Activated naive CD8-positive, alpha-beta T cell treated with anti-CD3 and anti-CD28 coated beads, Interleukin-2, amount 10 ng/mL, durations not matched to agents 7 days and 5 days (primary cell): ENCODE data around the gene A1BG. TPM values are rescaled to one million over a fixed set of nuclear protein-coding genes. Genes with fewer than 3 reads are reported as not detected.

Experiments used
- ATAC-seq: fragments of 150-1000 bp; cut with Tn5 transposase; one replicate; pipeline ENCODE4 v1.10.0; 2021; ENCODE audit warnings: low read depth, moderate library complexity
- POLR2A ChIA-PET: fragments of 350-600 bp; sonication (Branson Sonifier 250); formaldehyde crosslinking; loops from one replicate; lab custom pipeline; 2021; ENCODE audit warnings: antibody characterized with exemption; lab: Charles Lee
- DNase-seq: peaks from one replicate; pipeline ENCODE4 v3.0.0; 2021
- H3K27ac Mint-ChIP-seq: one replicate; pipeline ENCODE4 v1.8.0; 2022; ENCODE audit warnings: mild to moderate bottlenecking, mixed read lengths
- H3K27me3 Mint-ChIP-seq: one replicate; pipeline ENCODE4 v1.8.0; 2022; ENCODE audit warnings: mild to moderate bottlenecking, moderate library complexity, mixed read lengths
- H3K36me3 Mint-ChIP-seq: one replicate; pipeline ENCODE4 v1.8.0; 2021; ENCODE audit warnings: mild to moderate bottlenecking, mixed read lengths
- H3K4me1 Mint-ChIP-seq: one replicate; pipeline ENCODE4 v1.8.0; 2021; ENCODE audit warnings: mixed read lengths
- H3K4me3 Mint-ChIP-seq: one replicate; pipeline ENCODE4 v1.8.0; 2022; ENCODE audit warnings: mild to moderate bottlenecking, moderate library complexity, mixed read lengths
- H3K9me3 Mint-ChIP-seq: one replicate; pipeline ENCODE4 v1.8.0; 2021; ENCODE audit warnings: mixed read lengths
- total RNA-seq, 2 experiments: library from RNA; stranded (reverse); gene quantifications; one replicate each; pipeline ENCODE4 v1.2.3, GENCODE V29; 2021

Gene A1BG
- total RNA-seq, 2 experiments from 2014 or later: 21.0 to 22.8 TPM

DNA sequence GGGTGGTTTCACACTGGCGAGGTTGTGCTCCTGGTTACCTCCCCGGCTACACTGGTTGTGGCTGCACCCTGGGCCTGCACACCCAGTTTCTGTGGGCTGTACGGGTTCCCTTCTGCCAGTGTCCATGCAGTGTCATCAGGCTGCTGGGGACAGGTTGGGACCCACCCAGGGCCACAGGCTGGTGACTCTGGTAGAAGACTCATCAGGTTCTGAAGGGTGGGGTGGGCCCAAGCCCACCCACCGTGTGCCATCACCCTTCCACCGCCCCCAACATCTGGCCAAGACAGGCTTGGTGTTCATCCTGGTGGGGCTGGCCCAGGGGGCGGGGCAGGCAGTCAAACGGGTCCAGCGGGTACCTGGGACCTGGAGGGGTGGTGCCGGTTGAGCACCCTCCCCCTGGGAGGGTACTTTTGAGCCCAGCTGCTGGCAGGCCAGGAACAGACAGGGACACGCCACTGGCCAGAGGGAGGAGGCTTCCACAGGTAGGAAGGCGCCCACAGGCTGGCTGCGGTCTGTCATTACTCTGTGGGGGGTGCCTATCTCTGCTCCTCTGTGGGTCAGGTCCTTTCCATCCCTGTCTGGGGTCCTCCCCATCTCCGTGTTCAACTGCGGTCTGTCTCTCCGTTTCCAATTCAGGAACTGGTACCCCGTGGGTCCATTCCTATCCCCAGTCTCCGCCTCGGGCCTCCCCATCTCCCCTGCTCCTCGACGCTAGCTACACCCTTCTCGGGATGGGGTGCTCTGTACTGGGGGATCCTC, 42.1 kb upstream of the A1BG start, which contains the start of gene RNF225:
TSS of gene RNF225 (plus strand) at position 437 of the 759 bp plus-strand sequence. CDS start 434 bp downstream, outside the sequence.
- DNase-seq: no peak
- no peak within 1 kb of the TSS for H3K27ac Mint-ChIP-seq
- no peaks in the 10 kb centered on the region for H3K9me3 Mint-ChIP-seq
- peaks cover 26% of the 10 kb centered on the region for H3K36me3 Mint-ChIP-seq
- ATAC-seq: no peak
- POLR2A ChIA-PET: interaction anchor here (0.6 to 1.0 kb wide), 3 partner anchors 8 to 81 kb away, joined by 3 to 7 read pairs (median 3); partner anchors contain the start of genes RPS5, ZNF446 and ZNF497
- H3K27me3 Mint-ChIP-seq: peaks cover 9% of the 10 kb centered on the region
- H3K4me3 Mint-ChIP-seq: no peak within 1 kb of the TSS
- peaks cover 17% of the 10 kb centered on the region for H3K4me1 Mint-ChIP-seq

DNA sequence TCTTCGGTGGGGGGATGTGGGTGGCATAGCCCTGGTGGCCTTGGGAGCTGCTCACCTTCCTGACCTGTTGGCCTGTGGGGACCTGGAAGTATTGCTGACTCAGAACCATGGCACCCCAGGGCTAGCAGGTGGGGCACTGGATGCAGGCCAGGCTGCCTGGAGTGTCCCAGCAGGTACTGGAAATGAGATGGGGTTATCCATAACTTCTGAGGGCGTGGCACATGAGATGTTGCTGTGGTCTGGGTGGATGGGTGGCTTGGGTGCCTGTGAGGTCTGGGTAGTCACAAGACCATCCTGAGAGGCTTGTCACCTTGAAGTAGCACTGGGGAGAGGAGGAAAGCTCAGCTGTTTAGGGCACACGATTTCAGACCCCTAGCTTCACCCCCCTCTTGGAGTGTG, 41.5 kb upstream of the A1BG start:
- POLR2A ChIA-PET: no interaction called here
- peaks cover 28% of the 10 kb centered on the region for H3K36me3 Mint-ChIP-seq
- H3K4me1 Mint-ChIP-seq: peaks cover 18% of the 10 kb centered on the region
- DNase-seq: no peak
- H3K4me3 Mint-ChIP-seq: no peak overlapping the region
- no peak overlapping the region for H3K27ac Mint-ChIP-seq
- H3K9me3 Mint-ChIP-seq: no peaks in the 10 kb centered on the region
- ATAC-seq: no peak
- H3K27me3 Mint-ChIP-seq: peaks cover 9% of the 10 kb centered on the region

DNA sequence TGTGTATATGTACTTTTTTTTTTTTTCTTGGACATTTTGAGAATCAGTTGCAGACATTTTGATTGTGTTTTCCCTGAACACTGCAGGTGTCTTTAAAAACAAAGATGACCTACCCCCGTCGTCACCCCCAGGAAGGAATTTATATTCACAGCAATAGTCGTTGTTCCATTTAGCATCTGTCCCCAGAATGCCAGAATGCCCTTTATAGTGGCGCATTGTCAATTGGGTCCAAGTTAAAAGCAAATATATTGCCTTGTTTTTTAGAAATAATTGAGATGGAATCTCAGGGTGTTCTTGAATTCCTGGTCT, 40.4 kb upstream of the A1BG start:
- ATAC-seq: no peak
- no peaks in the 10 kb centered on the region for H3K9me3 Mint-ChIP-seq
- DNase-seq: no peak
- peaks cover 34% of the 10 kb centered on the region for H3K36me3 Mint-ChIP-seq
- H3K4me3 Mint-ChIP-seq: no peak overlapping the region
- POLR2A ChIA-PET: no interaction called here
- peaks cover 24% of the 10 kb centered on the region for H3K4me1 Mint-ChIP-seq
- no peak overlapping the region for H3K27ac Mint-ChIP-seq
- peaks cover 9% of the 10 kb centered on the region for H3K27me3 Mint-ChIP-seq

DNA sequence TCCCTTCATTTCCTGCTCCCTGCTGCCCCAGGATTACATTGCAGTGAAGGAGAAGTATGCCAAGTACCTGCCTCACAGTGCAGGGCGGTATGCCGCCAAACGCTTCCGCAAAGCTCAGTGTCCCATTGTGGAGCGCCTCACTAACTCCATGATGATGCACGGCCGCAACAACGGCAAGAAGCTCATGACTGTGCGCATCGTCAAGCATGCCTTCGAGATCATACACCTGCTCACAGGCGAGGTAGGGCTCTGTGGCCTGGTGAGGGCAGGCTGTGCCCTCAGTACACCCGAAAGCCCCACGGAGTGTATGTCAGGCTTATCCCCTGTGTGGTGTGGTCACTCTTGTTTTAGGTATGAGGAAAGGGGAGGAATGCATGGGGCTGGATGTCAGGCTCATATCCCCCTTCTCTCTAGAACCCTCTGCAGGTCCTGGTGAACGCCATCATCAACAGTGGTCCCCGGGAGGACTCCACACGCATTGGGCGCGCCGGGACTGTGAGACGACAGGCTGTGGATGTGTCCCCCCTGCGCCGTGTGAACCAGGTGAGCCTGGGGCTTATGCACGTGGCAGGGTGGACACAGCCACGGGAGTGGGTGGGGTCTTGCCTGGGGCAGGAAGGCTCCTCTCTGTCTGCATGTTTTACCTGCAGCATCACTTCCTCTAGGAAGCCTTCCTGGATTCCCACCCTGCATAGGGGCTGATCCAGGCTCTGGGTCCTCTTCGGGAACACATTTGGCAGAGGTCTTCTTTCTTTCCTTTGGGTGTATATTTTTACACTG, 39.8 kb upstream of the A1BG start:
- no peak overlapping the region for H3K27ac Mint-ChIP-seq
- no peak overlapping the region for H3K4me3 Mint-ChIP-seq
- no peaks in the 10 kb centered on the region for H3K9me3 Mint-ChIP-seq
- ATAC-seq: no peak
- peaks cover 5% of the 10 kb centered on the region for H3K27me3 Mint-ChIP-seq
- H3K4me1 Mint-ChIP-seq: peaks cover 26% of the 10 kb centered on the region
- DNase-seq: no peak
- POLR2A ChIA-PET: interaction anchor here (1.0 kb wide), 1 partner anchor 12 kb away, joined by 3 read pairs; the partner anchor contains the start of gene ZNF837
- H3K36me3 Mint-ChIP-seq: peaks cover 34% of the 10 kb centered on the region

DNA sequence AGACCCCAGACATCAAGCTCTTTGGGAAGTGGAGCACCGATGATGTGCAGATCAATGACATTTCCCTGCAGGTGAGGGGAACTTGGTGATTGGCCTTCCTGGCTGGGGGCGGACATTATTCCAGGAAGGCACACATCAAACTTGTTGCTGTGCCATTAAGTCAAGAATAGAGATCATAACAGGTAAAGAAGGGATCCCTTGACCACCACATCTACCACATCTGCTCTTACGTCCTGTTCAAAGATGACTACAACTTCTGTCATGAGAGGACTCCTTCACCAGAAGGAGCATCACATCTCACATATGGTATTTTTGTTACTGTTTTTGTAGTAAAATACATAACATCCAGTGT, 34.9 kb upstream of the A1BG start:
- POLR2A ChIA-PET: interaction anchor here (1.8 kb wide), 1 partner anchor 42 kb away, joined by 5 read pairs; no protein-coding TSS in a partner anchor
- DNase-seq (no peak), ATAC-seq (no peak)
- Mint-ChIP-seq H3K9me3 (no peaks in the 10 kb centered on the region), H3K27ac (peak overlapping the region; percentile 96), H3K4me1 (peaks cover 32% of the 10 kb centered on the region), H3K4me3 (peak overlapping the region; percentile 96), H3K27me3 (no peaks in the 10 kb centered on the region), H3K36me3 (peaks cover 23% of the 10 kb centered on the region)

DNA sequence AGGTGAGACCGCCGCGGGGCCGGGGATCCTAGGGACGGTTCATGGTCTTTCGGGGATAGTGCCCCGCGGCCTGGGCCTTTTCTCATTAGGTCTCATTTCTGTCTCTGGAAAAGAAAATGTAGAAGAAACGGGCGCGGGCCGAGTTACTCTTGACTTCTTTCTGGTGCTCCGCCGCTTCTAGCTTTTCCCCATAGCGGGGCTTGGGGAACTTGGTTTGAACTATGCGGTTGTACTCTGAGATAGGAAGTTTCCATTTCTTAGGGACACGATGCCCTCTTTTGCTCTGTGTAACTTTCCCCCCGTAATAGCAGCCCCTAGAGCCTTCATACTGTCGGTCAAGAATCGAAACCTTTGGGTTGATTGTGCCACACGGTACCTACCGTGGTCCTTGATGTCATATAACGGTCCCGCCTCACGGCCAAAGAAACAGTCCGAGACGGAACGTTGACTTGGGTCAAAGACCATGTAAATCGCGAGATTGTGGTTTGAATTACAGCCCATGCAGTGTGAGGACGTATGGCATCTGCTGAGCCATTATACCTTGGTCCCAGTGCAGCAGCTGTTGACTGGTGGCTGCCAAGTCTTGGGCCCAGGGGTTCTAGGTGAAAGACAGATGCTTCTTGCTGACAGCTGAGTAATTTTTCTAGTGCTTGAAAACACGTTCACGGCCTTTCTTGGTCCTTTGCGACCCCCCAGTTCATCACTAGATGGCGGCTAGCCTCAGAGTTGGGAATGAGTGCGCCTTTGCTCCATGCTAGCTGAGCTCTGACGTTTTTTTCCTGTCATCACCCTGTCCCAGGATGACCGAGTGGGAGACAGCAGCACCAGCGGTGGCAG, 34.3 kb upstream of the A1BG start:
- H3K9me3 Mint-ChIP-seq: no peaks in the 10 kb centered on the region
- ATAC-seq: no peak
- peaks cover 29% of the 10 kb centered on the region for H3K4me1 Mint-ChIP-seq
- peak overlapping the region; percentile 96 for H3K27ac Mint-ChIP-seq
- peak overlapping the region; percentile 96 for H3K4me3 Mint-ChIP-seq
- peaks cover 18% of the 10 kb centered on the region for H3K36me3 Mint-ChIP-seq
- POLR2A ChIA-PET: interaction anchor here (0.5 to 3.0 kb wide), 4 partner anchors 8 to 70 kb away, joined by 3 to 20 read pairs (median 6); partner anchors contain the start of genes RNF225 and ZNF497
- H3K27me3 Mint-ChIP-seq: no peaks in the 10 kb centered on the region
- DNase-seq: no peak

DNA sequence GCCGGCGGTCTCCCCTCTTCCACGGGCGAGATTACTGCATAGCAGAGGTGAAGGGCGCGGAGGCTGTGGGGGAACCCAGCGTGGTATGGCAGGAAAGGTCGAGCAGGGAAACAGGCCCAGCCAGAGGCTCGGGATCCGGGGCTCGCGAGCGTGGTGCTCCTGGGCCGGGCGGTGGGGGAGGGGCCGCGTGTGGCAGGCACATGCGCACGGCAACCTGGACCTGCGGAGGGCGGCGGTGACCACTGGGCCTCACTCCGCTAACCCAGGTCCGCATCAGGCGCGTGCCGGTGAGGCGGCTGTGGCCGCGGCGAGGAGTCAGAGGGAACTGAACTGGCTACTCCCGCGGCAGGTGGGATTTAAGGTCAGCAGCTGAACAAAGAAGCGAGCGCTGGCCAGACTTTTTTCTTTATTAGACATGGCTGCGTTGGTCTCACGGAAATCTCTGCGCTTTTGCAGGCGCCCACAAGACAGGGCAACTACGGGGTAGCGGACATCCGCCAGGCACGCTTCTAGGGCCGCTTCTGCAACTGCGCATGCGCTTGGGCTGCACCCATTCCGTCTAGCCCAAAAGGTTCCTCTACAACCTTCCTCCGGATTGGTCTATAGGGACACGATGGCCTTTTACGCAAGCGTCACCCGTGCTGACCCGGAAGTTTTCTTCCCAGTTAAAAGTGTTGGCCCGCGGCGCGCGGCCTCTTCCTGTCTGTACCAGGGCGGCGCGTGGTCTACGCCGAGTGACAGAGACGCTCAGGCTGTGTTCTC, 33.5 kb upstream of the A1BG start, which contains the start of gene RPS5:
TSS of gene RPS5 (plus strand) at position 694 of the 762 bp plus-strand sequence. CDS start 869 bp downstream, outside the sequence.
- POLR2A ChIA-PET: interaction anchor here (0.5 to 3.0 kb wide), 9 partner anchors 9 to 134 kb away, joined by 3 to 20 read pairs (median 4); partner anchors contain the start of genes RNF225 and ZNF497
- DNase-seq: peak; percentile 92
- H3K27me3 Mint-ChIP-seq: no peaks in the 10 kb centered on the region
- H3K36me3 Mint-ChIP-seq: peaks cover 18% of the 10 kb centered on the region
- ATAC-seq: peak; percentile 91
- H3K4me1 Mint-ChIP-seq: peaks cover 32% of the 10 kb centered on the region
- peak within 1 kb of the TSS; percentile 96 for H3K27ac Mint-ChIP-seq
- no peaks in the 10 kb centered on the region for H3K9me3 Mint-ChIP-seq
- H3K4me3 Mint-ChIP-seq: peak within 1 kb of the TSS; percentile 96

DNA sequence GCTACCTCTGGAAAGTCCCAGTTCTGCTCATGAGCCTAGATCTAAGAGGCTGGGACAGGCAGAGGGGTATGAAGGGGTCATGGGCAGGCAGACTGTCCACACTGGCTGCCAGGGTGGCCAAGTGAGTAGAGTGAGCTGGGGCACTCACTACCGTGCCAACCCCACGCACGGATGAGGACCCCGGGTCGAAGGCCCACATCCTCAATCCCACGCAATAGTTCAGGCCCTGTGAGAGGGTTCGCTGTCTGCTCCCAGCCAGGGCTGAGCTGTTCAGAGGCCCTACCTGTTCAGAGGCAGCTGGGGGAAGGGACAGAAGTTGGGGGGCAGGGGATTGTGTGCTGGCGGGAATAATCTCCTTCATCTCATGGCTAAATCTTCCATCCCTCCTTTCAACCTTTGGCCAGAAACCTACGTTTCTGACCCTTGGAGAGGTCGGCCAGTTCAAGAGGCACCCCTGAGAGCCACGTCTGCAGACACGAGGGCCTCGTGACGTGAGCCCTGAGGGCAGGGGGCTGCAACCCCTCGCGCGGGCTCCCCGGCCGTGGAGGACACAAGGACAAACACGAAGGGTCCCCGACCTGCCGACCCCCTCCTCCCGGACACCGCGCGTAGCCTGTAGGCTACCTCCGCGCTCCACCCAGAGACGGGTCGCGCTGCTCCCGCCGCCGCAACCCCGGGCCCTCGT, 32.7 kb upstream of the A1BG start:
- no peaks in the 10 kb centered on the region for H3K9me3 Mint-ChIP-seq
- POLR2A ChIA-PET: interaction anchor here (0.6 to 3.0 kb wide), 6 partner anchors 23 to 134 kb away, joined by 3 to 20 read pairs (median 4); partner anchors contain the start of gene ZNF497
- peaks cover 15% of the 10 kb centered on the region for H3K36me3 Mint-ChIP-seq
- peak overlapping the region; percentile 96 for H3K27ac Mint-ChIP-seq
- peaks cover 32% of the 10 kb centered on the region for H3K4me1 Mint-ChIP-seq
- ATAC-seq (no peak), DNase-seq (no peak)
- H3K27me3 Mint-ChIP-seq: no peaks in the 10 kb centered on the region
- H3K4me3 Mint-ChIP-seq: peak overlapping the region; percentile 96

DNA sequence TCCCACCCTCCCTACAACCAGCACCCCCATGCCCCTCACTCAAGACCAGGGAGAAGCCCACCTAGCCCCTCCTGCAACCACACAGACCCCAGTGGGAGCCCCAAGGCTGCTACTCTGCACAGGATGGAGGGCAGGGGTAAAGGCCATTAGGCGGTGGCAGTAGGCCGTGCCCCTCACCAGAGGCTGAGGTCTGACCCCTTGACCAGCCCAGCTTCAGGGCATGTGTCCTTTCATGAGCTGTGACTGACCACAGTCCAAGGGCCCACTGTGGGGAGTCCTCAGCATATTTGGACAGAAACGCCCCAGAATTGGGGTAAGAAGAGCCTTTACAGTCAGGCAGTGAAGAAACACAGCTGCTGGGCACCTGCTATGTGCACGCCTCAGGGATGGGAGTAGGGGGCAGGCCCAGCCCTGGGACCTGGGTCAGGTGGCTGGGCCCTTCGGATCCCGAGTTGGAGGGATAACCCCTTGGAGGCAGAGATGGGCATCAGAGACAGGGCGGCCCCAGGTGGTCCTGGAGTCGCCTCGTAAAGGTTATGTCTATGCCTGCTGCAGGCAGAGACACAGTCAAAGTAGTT, 32.1 kb upstream of the A1BG start:
- peak overlapping the region; percentile 96 for H3K27ac Mint-ChIP-seq
- H3K4me3 Mint-ChIP-seq: peak overlapping the region; percentile 96
- no peaks in the 10 kb centered on the region for H3K9me3 Mint-ChIP-seq
- ATAC-seq: no peak
- no peak for DNase-seq
- H3K36me3 Mint-ChIP-seq: peaks cover 11% of the 10 kb centered on the region
- peaks cover 27% of the 10 kb centered on the region for H3K4me1 Mint-ChIP-seq
- POLR2A ChIA-PET: interaction anchor here (0.8 to 3.0 kb wide), 3 partner anchors 23 to 135 kb away, joined by 3 to 20 read pairs (median 5); partner anchors contain the start of gene ZNF497
- no peaks in the 10 kb centered on the region for H3K27me3 Mint-ChIP-seq

DNA sequence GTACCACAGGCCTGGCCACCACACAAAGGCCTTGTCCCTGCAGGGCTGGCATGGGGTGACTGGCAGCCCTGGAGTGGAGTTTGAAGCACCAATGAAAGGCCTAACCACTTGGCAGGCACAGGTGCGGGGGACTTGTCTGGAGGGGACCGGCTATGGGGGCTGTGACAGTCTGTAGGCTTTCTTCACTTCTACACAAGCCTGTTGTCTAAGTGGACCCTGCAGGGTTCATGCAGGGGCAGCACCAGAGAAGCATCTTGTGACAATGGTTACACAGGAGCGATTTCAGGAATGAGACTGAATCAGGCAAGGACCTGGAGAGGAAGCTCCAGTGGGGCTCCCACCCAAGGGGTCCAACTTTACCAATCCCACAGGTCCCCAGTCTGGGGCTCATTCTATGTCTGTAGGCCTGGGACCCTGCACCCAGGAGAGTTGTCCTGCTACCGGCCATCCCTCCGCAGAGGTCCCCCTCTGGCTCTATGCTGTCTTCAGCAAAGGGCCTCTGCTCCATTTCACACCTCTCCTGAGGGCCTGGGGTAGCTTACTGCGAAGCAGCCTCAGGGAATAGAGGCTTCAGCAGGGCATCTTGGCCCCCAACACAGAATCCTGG, 29.8 kb upstream of the A1BG start:
- Mint-ChIP-seq H3K4me3 (peak overlapping the region; percentile 56), H3K27ac (peak overlapping the region; percentile 48), H3K9me3 (no peaks in the 10 kb centered on the region), H3K27me3 (no peaks in the 10 kb centered on the region), H3K4me1 (peaks cover 25% of the 10 kb centered on the region), H3K36me3 (peaks cover 3% of the 10 kb centered on the region)
- POLR2A ChIA-PET: interaction anchor here (0.7 to 4.2 kb wide), 2 partner anchors 20 to 27 kb away, joined by 3 to 34 read pairs; partner anchors contain the start of gene ZNF497
- ATAC-seq (no peak), DNase-seq (no peak)
